Dendritic cell treated with granulocyte-macrophage colony-stimulating factor and Interleukin-4, amounts not matched to agents 40 ng/mL and 50 ng/mL, for 4 days (primary cell): ENCODE measurements around the gene MOB2.

Source experiments
- H3K27ac Mint-ChIP-seq: one replicate; pipeline ENCODE4 v1.8.0; 2022; ENCODE audit warnings: mild to moderate bottlenecking, mixed read lengths
- H3K27me3 Mint-ChIP-seq: one replicate; pipeline ENCODE4 v1.8.0; 2022; ENCODE audit warnings: mild to moderate bottlenecking, mixed read lengths
- H3K36me3 Mint-ChIP-seq: one replicate; pipeline ENCODE4 v1.8.0; 2022; ENCODE audit warnings: low read depth, mixed read lengths
- H3K4me1 Mint-ChIP-seq: one replicate; pipeline ENCODE4 v1.8.0; 2022; ENCODE audit warnings: low read depth, mixed read lengths
- H3K4me3 Mint-ChIP-seq: one replicate; pipeline ENCODE4 v1.8.0; 2022; ENCODE audit warnings: mild to moderate bottlenecking, moderate library complexity, mixed read lengths
- H3K9me3 Mint-ChIP-seq: one replicate; pipeline ENCODE4 v1.8.0; 2022; ENCODE audit warnings: mixed read lengths
- intact Hi-C: fragments of 100-400 bp; cut with micrococcal nuclease; formaldehyde crosslinking; loops from one replicate; pipeline ENCODE4 v1.15.0; 2022

Gene MOB2, protein sequence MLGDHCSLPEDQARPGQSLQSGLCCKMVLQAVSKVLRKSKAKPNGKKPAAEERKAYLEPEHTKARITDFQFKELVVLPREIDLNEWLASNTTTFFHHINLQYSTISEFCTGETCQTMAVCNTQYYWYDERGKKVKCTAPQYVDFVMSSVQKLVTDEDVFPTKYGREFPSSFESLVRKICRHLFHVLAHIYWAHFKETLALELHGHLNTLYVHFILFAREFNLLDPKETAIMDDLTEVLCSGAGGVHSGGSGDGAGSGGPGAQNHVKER

DNA sequence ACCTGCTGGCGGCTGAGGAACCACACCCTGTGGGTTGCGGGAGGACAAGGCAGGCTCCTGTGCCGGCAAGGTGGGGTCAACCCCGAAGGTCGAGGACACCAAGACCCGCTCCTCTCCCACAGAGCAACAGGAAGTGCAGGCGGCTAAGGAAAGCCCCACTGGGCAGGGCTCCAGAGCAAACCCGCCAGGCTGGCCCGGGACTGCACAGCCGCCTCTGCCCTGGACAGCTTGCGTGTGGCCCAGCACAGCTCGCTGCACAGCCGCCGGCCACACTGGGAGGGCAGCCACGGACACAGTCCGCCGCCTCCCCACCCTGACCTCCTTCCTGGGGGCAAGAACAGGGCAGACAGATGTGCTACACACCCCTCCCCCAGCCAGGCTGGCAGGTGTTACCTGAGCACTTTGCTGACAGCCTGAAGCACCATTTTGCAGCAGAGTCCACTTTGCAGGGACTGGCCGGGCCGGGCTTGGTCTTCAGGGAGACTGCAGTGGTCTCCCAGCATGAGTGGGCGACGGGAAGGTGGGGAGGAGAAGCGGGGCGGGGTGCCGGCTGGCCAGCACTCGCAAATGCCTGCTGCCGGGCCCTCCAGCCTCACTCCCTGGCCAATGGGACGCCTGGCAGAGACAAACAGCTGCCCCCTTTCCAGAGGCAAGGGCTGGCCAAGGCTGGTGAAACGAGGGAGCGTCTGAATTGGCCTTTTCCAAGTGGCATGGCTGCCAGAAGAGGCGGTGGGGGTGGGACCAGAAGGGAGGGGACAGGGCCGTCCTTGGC, at the start of gene MOB2:
MOB2 (minus strand) TSS at position 726 of the 772 bp plus-strand sequence; CDS start at position 503, 223 bp downstream.
- H3K27me3 Mint-ChIP-seq = no peaks in the 10 kb centered on the region
- no peaks in the 10 kb centered on the region for H3K9me3 Mint-ChIP-seq
- intact Hi-C loops = no loop called here
- no peak within 1 kb of the TSS for H3K4me3 Mint-ChIP-seq
- no peak within 1 kb of the TSS for H3K27ac Mint-ChIP-seq
- peaks cover 21% of the 10 kb centered on the region for H3K4me1 Mint-ChIP-seq
- peaks cover 43% of the 10 kb centered on the region for H3K36me3 Mint-ChIP-seq

- intact Hi-C loops = no loop called here
- peaks cover 6% of the 10 kb centered on the region for H3K9me3 Mint-ChIP-seq
- peaks cover 59% of the 10 kb centered on the region for H3K36me3 Mint-ChIP-seq
- H3K27ac Mint-ChIP-seq = no peak overlapping the region
- no peak overlapping the region for H3K4me3 Mint-ChIP-seq
- H3K4me1 Mint-ChIP-seq = peaks cover 31% of the 10 kb centered on the region
- peaks cover 14% of the 10 kb centered on the region for H3K27me3 Mint-ChIP-seq
Measured at GRCh38 chr11:1534682-1535081, 48.1 kb upstream of the MOB2 start.

DNA sequence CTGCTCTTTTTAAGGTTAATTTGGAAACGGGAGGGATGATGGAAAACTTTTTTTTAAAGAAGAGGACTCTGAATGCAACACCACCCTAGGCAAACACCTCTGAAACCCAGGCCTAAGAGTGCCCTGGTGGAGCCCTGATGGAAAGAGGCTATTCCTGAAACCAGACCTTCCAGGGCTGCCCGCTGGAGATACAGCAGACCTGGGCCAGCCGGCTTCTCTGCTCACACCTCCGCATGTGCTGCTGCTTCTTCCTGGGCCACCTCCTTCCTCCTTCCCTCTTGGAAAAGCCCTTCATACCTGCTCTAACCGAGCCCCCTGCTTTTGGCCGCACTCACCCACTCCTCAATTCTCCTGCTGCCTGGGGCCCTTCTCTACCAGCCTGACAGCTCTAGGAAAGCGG, 47.6 kb upstream of the MOB2 start:
- H3K9me3 Mint-ChIP-seq = peaks cover 6% of the 10 kb centered on the region
- H3K27ac Mint-ChIP-seq = no peak overlapping the region
- peaks cover 12% of the 10 kb centered on the region for H3K27me3 Mint-ChIP-seq
- peaks cover 31% of the 10 kb centered on the region for H3K4me1 Mint-ChIP-seq
- intact Hi-C loops = no loop called here
- H3K36me3 Mint-ChIP-seq = peaks cover 59% of the 10 kb centered on the region
- H3K4me3 Mint-ChIP-seq = no peak overlapping the region

DNA sequence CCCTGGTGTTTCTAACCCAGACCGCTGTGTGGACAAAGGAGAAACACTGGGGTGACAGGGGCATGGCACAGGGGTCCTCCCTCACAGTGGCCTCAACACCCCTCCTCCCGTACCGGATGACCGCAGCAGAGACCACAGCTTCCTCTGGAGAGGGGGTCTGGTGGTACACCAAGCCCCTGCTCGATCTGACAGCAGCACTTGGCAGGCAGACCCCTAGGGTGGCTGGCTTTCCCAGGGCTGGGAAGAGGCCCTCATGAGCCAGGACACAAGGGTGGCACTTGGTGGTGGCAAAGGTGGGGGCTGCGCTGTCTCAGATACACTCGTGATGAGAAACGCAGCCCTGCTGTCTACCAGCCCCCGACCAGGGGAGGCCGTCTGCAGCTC, 46.8 kb upstream of the MOB2 start:
- Mint-ChIP-seq H3K4me3 (no peak overlapping the region), H3K27ac (no peak overlapping the region), H3K9me3 (peaks cover 5% of the 10 kb centered on the region), H3K36me3 (peaks cover 59% of the 10 kb centered on the region), H3K27me3 (peaks cover 5% of the 10 kb centered on the region), H3K4me1 (peaks cover 31% of the 10 kb centered on the region)
- intact Hi-C loops = no loop called here

- Mint-ChIP-seq H3K9me3 (no peaks in the 10 kb centered on the region), H3K4me1 (peaks cover 31% of the 10 kb centered on the region), H3K27ac (no peak overlapping the region), H3K36me3 (peaks cover 59% of the 10 kb centered on the region), H3K27me3 (no peaks in the 10 kb centered on the region), H3K4me3 (no peak overlapping the region)
- intact Hi-C loops = no loop called here
Measured at GRCh38 chr11:1532606-1533341, 46.2 kb upstream of the MOB2 start.

- intact Hi-C loops = no loop called here
- H3K4me1 Mint-ChIP-seq = peaks cover 31% of the 10 kb centered on the region
- H3K27ac Mint-ChIP-seq = no peak overlapping the region
- no peak overlapping the region for H3K4me3 Mint-ChIP-seq
- H3K27me3 Mint-ChIP-seq = no peaks in the 10 kb centered on the region
- H3K9me3 Mint-ChIP-seq = no peaks in the 10 kb centered on the region
- H3K36me3 Mint-ChIP-seq = peaks cover 59% of the 10 kb centered on the region
Measured at GRCh38 chr11:1532014-1532586, 45.5 kb upstream of the MOB2 start.

DNA sequence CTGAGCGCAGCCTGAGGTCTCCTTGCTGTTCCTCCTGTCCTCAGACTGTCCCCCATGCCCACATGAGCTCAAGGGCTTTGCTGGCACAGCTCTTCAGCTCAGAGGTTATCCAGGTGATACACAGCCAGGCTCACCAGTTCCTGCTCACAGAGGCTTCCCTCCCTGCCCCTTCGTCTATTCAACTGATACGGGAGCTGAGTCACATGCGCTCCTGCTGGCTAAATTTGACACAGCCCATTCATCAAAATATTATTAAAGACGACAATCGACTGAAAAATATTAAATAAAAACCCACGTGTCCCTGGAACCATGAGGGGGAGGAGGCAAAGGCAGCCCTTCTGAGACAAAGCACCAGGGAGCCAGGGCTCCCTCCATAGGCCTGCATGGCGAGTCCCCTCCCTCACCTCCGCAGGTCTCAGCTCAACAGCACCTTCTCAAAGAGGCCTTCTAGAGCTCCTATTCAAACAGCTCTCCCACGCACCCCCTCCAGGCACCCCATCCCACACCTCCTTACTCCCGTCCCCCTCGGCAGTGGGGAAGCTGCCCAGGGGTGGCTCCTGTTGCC, 45.0 kb upstream of the MOB2 start:
- H3K9me3 Mint-ChIP-seq = no peaks in the 10 kb centered on the region
- no peak overlapping the region for H3K4me3 Mint-ChIP-seq
- H3K27ac Mint-ChIP-seq = no peak overlapping the region
- H3K27me3 Mint-ChIP-seq = no peaks in the 10 kb centered on the region
- intact Hi-C loops = no loop called here
- peaks cover 31% of the 10 kb centered on the region for H3K4me1 Mint-ChIP-seq
- peaks cover 59% of the 10 kb centered on the region for H3K36me3 Mint-ChIP-seq

DNA sequence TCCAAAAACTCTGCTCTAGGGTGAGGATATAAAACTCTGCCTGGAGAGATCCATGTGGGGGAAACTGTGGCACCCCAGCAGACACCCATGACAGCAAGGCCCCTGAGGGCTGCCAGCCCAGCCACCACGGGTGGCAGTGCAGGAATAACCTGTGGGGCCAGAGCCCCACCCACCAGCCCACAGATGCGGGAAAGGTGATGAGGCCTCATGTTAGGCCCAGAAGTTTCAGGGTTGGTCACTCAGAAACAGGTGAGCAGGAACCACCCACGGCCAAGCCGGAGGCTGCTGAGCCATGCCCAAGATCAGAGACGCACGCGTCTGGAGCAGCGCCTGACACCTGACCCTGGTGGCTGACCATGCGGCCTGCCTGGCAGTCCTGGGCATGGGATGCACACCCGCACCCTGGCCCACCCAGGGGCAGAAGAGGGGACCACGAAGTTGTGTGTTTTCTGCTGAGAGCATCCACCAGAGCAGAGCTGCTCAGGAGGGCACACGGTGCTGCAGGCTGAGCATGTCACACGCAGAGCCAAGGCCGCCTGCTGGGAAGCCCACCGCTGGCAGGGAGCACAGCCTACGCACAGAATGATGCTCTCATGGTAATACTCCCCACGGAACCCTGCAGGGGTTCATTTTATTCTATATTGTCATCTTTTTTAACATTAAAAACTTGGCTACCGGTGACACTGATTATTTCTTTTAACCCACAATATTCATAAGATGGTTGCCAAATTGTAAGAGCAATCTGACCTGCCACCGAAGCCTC, 44.3 kb upstream of the MOB2 start:
- no peaks in the 10 kb centered on the region for H3K27me3 Mint-ChIP-seq
- no peak overlapping the region for H3K27ac Mint-ChIP-seq
- H3K36me3 Mint-ChIP-seq = peaks cover 54% of the 10 kb centered on the region
- H3K4me1 Mint-ChIP-seq = peaks cover 30% of the 10 kb centered on the region
- intact Hi-C loops = no loop called here
- no peak overlapping the region for H3K4me3 Mint-ChIP-seq
- H3K9me3 Mint-ChIP-seq = no peaks in the 10 kb centered on the region

GRCh38 chr11:1529774-1530173, 43.2 kb upstream of the MOB2 start:
- H3K36me3 Mint-ChIP-seq = peaks cover 48% of the 10 kb centered on the region
- H3K4me1 Mint-ChIP-seq = peaks cover 20% of the 10 kb centered on the region
- H3K4me3 Mint-ChIP-seq = no peak overlapping the region
- no peak overlapping the region for H3K27ac Mint-ChIP-seq
- H3K27me3 Mint-ChIP-seq = no peaks in the 10 kb centered on the region
- no peaks in the 10 kb centered on the region for H3K9me3 Mint-ChIP-seq
- intact Hi-C loops = no loop called here

GRCh38 chr11:1529286-1529685, 42.7 kb upstream of the MOB2 start:
- H3K36me3 Mint-ChIP-seq = peaks cover 44% of the 10 kb centered on the region
- intact Hi-C loops = no loop called here
- H3K4me1 Mint-ChIP-seq = peaks cover 17% of the 10 kb centered on the region
- no peaks in the 10 kb centered on the region for H3K9me3 Mint-ChIP-seq
- no peak overlapping the region for H3K27ac Mint-ChIP-seq
- H3K27me3 Mint-ChIP-seq = no peaks in the 10 kb centered on the region
- no peak overlapping the region for H3K4me3 Mint-ChIP-seq

- H3K27ac Mint-ChIP-seq = no peak overlapping the region
- H3K27me3 Mint-ChIP-seq = no peaks in the 10 kb centered on the region
- no peak overlapping the region for H3K4me3 Mint-ChIP-seq
- no peaks in the 10 kb centered on the region for H3K9me3 Mint-ChIP-seq
- intact Hi-C loops = no loop called here
- peaks cover 38% of the 10 kb centered on the region for H3K36me3 Mint-ChIP-seq
- H3K4me1 Mint-ChIP-seq = peaks cover 16% of the 10 kb centered on the region
Measured at GRCh38 chr11:1528710-1529109, 42.1 kb upstream of the MOB2 start.

GRCh38 chr11:1526785-1527184, 40.2 kb upstream of the MOB2 start:
- H3K4me1 Mint-ChIP-seq = peaks cover 6% of the 10 kb centered on the region
- no peak overlapping the region for H3K27ac Mint-ChIP-seq
- H3K4me3 Mint-ChIP-seq = no peak overlapping the region
- H3K36me3 Mint-ChIP-seq = peaks cover 19% of the 10 kb centered on the region
- no peaks in the 10 kb centered on the region for H3K27me3 Mint-ChIP-seq
- intact Hi-C loops = no loop called here
- no peaks in the 10 kb centered on the region for H3K9me3 Mint-ChIP-seq

- intact Hi-C loops = no loop called here
- no peak overlapping the region for H3K4me3 Mint-ChIP-seq
- peaks cover 17% of the 10 kb centered on the region for H3K36me3 Mint-ChIP-seq
- H3K27me3 Mint-ChIP-seq = no peaks in the 10 kb centered on the region
- no peaks in the 10 kb centered on the region for H3K9me3 Mint-ChIP-seq
- H3K4me1 Mint-ChIP-seq = no peaks in the 10 kb centered on the region
- H3K27ac Mint-ChIP-seq = no peak overlapping the region
Measured at GRCh38 chr11:1523779-1524178, 37.2 kb upstream of the MOB2 start.
